Stimulated activated CD8-positive, alpha-beta memory T cell treated with anti-CD3 and anti-CD28 coated beads, Interleukin-2, amount 100 ng/mL, for 48 hours (primary cell): Measurements from ENCODE around the gene CERK.
"Not testable (repeated sequence)": the region's sequence is repeated elsewhere in the genome, so short reads cannot be mapped to it uniquely, and the experiment has no call there.

Experiments
- DNase-seq, 2 donors: peaks; one replicate each; pipeline ENCODE4 v3.0.0-alpha.2; 2020; ENCODE audit warnings: low read depth in 2 of 2

Gene CERK

DNA sequence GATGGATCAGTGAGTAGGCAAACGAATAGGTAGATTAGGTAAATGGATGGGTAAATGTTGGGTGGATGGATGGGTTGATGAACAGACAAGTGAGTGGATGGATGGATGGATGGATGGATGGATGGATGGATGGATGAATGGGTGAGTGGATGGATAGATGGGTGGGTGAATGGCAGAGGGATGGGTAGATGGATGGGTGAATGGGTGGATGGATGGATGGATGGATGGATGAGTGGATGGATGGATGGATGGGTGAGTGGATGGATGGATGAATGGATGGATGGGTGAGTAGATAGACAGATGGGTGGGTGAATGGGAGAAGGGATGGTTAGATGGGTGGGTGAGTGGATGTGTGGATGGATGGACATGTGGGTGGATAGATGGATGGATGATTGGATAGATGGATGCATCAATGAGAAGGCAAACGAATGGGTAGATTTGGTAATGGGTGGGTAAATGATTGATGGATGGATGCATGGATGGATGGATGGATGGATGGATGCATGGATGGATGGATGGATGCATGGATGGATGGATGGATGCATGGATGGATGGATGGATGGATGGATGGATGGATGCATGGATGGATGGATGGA lies 89.7 kb downstream of the CERK start:
- not testable (repeated sequence) for DNase-seq

DNA sequence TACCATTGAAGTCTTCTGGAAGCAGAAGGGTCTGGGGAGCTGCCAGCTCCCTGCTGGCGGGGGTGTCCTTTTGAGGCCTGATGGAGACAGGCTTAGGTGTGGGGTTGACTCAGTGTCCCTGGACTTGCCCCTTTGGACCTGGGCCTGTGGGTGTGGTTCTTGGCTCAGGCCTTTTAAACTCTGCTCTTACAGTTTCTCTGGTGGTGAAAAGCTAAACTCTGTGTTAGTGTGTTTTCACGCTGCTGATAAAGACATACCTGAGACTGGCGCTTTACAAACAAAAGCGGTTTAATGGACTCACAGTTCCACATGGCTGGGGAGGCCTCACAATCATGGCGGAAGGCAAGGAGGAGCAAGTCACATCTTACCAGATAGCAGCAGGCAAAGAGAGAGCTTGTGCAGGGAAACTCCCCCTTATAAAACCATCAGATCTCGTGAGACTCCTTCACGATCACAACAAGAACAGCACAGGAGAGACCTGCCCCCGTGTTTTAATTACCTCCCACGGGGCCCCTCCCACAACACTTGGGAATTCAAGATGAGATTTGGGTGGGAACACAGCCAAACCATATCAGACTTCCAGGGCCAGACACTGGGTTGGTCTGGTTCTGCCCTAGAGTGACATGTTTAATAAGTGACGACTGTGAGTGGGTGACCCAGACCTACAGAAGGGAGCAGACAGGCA lies 91.4 kb downstream of the CERK start:
- no peak for DNase-seq

DNA sequence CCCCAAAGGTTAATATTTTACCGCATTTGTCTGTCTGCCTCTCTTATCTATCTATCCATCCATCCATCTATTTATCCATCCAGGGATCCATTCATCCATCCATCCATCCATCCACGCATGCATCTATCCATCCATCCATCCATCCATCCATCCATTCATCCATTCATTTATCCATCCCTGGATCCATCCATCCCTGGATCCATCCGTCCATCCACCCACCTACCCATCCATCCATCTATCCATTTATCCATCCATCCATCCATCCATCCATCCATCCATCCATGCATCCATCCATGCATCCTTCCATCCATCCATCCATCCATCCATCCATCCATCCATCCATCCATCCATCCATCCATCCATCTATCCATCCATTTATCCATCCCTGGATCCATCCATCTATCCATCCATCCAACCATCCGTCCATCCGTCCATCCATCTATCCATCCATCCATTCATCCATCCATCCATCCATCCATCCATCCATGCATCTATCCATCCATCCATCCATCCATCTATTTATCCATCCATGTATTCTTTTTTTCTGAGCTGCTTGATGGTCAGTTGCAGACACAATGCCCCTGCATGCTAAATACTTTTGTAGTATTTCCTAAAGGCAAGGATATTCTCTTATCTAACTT lies 95.1 kb downstream of the CERK start:
- DNase-seq: not testable (repeated sequence)

DNA sequence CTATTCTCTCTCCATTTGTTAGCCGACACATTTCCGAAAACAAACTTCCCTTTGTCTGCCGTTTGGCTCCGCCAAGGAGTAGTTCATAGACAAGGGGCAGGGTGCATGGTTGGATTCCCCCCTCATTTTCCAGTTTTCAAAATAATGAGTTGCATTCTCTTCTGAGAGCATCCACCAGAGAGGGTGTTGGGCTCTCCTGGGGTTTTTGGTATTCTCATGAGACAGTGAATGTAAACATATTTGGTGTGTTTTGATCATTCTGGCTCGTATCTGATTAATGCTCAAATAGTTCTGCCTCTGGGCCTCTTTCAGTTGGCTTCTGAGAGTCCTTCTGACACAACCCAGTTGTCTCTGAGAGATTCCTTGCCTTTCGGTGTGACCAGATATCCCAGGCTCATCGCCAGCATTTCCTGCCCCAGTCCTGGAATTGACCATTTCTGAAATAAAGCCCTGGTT lies 96.2 kb downstream of the CERK start:
- no peak for DNase-seq

DNA sequence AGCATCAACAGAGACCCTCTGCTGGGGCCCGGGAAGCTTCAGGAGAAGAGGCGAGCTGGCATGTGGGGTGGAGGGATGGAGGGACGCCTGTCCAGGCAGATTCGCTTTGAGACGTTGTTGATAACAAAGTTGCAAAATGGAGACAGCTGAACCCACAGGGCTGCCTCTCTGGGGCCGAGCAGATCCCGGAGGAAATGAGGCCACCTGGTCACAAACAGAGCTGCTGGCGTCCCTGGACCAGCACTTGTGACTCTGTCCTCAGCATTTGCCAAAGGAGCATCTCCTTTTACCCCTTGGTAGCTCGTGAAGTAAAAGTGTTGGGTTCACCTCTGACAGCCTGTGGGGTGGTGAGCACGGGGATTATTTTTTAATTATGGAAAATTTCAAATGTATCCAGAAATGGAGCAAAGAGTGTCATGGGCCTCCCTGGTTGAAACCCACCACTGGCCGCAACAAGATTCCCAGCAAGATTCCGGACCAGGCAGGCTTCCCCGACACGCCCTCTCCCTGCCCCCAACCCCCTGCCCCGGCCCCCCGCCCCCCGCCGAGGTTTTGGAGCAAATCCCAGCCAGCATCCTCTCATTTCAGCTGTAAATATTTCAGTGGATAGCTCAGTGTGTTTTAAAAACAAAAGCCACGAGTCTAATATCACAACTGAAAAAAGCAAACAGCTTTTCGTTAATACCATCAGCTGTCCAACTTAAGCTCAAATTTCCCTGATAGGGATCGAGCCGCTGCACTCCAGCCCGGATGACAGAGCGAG lies 97.6 kb downstream of the CERK start:
- no peak for DNase-seq

DNA sequence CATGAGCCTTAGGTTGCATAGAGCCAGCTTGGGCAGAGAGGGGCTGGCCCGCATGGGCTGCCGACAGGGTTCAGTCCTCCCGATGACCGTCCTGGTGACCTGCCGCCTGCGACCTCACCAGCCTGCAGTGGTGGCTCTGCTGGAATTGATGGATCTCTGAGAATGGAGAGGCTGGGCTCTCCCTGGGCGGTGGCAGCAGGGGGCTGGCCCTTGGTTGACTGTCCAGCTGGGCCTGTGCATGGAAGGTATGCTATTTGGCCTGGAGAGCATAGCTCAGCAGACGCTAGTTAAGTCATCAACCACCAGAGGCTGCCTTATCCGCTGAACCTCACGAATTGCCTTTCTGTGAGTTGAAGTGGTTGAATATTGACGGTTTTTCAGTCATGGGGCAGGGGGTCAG lies 98.2 kb downstream of the CERK start:
- no peak for DNase-seq

DNA sequence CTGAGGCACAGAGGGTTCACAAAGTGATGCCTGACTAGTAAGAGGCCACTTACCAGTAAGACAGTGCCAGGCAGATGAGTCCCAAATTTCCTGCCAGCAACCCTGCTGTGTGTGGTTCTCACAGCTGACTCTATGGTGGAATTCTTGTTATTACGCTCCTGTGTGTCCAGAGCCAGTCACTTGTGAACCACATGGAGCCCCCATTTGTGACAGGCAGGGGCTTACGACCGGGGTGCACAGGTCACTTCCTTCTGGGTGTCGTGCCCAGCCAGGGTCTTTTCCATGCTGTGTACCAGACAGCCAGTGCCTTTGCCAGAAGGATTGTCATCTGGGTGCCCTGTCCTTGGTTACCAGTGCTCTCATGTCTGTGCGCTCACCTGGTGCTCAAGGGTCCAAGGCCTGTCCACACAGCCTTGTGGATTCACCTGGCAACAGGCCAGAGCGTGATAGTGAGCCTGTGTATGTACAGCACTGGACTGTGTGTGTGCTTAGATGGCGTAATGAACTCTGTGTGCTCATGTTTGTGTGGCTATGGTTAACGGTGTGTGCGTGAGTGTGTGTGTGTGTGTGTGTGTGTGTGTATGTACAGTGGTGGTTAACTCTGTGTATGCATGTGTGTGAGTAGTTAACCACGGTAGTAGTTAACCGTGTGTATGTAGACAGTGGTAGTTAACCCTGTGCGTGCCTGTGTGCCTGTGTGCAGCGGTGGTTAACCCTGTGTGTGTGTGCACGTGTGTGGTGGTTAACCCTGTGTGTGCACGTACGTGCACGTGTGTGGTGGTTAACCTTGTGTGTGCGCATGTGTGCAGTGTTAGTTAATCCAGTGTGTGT lies 99.2 kb downstream of the CERK start:
- no peak for DNase-seq

DNA sequence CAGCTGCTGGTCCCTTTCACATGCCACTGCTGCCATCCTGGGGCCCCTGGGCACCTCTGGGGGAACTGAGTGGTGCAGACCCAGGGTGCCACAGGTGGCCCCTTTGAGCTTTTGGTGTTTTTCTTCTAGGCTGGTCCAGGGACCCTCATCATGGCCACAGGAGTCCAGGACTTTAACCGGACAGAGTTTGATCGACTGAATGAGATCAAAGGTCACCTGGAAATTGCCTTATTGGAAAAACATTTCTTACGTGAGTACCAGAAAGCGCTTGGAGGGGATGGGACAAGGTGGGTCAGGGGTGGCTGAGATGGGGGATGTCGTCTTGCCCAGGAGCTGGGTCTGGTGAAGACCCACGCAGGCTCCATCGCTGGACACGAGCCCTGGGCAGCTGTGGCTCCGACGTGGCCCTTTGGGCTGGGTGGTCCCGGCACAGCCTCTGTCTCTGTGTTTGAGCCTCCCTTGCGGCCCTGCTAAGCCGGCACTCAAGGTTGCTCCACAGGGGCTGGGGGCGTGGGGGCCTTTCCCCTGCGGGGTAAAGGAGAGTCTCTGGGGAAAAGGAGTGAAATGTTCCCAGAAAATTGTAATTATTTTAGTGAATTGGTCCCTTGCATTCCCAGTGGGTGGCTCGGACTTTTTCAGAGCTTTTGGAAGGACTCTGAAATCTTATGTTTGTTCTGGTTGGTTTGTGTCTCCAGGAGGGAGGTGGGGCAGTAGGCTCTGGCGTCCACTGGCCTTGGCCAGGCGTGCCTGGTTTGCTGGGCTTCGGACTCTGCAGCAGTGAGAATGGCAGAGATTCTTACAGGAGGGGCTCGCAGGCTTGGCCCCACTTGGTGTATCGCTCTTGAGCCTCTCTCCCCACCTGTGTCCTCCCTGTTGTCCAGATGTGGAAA lies 100.1 kb downstream of the CERK start:
- DNase-seq: no peak

DNA sequence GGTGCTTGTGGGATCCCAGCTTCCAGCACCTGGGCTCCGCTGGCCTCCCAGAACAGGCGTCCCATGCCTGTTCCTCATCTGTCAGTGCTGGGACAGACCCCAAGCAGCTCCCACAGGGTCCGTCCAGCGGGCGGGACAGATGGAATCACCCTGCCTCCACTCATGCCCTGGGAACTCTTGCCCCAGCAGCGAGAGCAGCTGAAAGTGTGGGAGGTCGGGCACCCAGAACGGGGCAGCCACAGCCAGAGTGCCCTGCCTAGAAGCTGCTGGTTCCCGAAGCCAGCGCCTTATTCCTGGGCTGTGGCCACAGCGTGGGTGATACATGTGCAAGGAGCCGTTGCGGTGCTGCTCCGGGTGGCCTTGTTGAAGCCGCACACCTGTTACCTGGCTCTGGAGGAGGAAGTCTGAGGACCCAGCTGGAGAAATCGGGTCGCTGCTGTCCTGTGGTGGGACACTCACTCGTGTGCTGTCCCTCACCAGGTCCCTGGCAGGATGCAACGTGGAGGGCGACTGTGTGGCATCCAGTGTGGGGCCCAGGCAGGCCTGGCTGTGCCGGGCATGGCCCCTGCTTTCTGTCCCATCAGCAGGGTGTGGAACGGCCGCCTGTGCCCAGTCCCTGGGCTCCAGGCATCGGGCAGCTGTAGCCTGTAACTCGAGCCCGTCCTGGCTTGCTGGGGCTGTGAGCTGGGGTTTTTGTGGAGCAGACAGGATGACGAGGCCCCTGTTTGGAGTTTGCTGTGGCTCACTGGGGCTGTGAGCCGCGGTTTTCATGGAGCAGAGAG lies 101.6 kb downstream of the CERK start:
- no peak for DNase-seq

DNA sequence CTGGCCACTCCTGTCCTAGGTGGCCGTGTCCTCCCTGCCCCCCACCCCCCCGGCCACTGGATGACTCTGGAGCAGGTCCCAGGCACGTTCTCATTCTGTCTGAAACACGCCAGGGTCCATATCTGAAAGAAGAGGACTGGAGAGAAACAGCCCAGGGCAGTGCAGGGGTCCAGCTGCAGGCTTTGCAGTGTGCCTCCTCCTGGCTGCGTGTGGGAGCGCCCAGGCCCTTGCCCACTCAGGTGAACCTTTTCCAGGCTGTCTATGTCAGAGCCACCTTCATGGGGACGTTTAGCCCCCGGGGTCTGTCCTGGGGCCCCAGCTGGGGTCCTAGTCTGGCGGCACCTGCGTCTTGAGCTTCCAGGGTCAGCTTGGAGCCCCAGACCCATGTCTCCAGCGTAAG lies 102.3 kb downstream of the CERK start:
- no peak for DNase-seq

DNA sequence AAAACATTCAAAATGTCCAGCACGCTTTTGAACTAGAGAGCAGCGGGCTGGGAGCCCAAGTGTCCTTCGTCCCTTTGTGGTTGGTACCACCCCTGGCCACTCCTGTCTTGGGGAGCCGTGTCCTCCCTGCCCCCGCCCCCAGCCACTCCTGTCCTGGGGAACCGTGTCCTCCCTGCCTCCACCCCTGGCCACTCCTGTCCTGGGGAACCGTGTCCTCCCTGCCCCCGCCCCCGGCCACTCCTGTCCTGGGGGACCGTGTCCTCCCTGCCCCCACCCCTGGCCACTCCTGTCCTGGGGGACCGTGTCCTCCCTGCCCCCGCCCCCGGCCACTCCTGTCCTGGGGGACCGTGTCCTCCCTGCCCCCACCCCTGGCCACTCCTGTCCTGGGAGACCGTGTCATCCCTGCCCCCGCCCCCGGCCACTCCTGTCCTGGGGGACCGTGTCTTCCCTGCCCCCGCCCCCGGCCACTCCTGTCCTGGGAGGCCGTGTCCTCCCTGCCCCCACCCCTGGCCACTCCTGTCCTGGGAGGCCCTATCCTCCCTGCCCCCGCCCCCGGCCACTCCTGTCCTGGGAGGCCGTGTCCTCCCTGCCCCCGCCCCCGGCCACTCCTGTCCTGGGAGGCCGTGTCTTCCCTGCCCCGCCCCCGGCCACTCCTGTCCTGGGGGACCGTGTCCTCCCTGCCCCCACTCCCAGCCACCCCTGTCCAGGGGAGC lies 102.9 kb downstream of the CERK start:
- not testable (repeated sequence) for DNase-seq
